B cell (primary cell): ENCODE measurements around the gene HLA-DOB. TPM values are rescaled to one million over a fixed set of nuclear protein-coding genes. Genes with fewer than 3 reads are reported as not detected.

Source experiments
- ATAC-seq: fragments of 200-7000 bp; cut with Tn5 transposase; one replicate; pipeline ENCODE4 v1.10.0; 2021; ENCODE audit warnings: low read depth, mild to moderate bottlenecking, moderate number of reproducible peaks, moderate library complexity
- CTCF ChIA-PET: fragments of 350-600 bp; sonication (Branson Sonifier 250); formaldehyde crosslinking; loops from one replicate; lab custom pipeline; 2021; ENCODE audit warnings: antibody characterized with exemption, inconsistent platforms; lab: Charles Lee
- POLR2A ChIA-PET: fragments of 350-600 bp; sonication (Branson Sonifier 250); formaldehyde crosslinking; loops from one replicate; lab custom pipeline; 2021; ENCODE audit warnings: antibody characterized with exemption; lab: Charles Lee
- DNase-seq: peaks from one replicate; pipeline ENCODE4 v3.0.0; 2013
- H2AFZ ChIP-seq: 2 replicates; pipeline ENCODE4 v1.6.1; 2012; ENCODE audit warnings: mild to moderate bottlenecking, low read depth, low read length; ENCODE audit not compliant: insufficient read depth, poor library complexity, severe bottlenecking
- H3K27ac ChIP-seq, 2 donors: 1 replicate in 1 of 2; 2 replicates in 1 of 2; pipeline ENCODE4 v1.5.1; 2012 to 2013; ENCODE audit warnings: low read length in 2 of 2, mild to moderate bottlenecking in 2 of 2, moderate library complexity in 1 of 2
- H3K27me3 ChIP-seq, 4 experiments: fragments of 200-600 bp in 1 of 4; sonication (generic) in 1 of 4; replicated peaks in 1 of 4; 1 replicate in 2 of 4; 2 replicates in 2 of 4; pipeline versions ENCODE4 v1.6.1 to v1.7.0; 2013 to 2016; ENCODE audit warnings: low read length in 3 of 4, mild to moderate bottlenecking in 2 of 4, mixed read lengths in 1 of 4, moderate library complexity in 1 of 4; ENCODE audit not compliant: insufficient read depth in 4 of 4, control insufficient read depth in 3 of 4; ENCODE audit errors: control extremely low read depth in 1 of 4
- H3K36me3 ChIP-seq, 2 experiments: replicated peaks in 1 of 2; 1 replicate in 1 of 2; 2 replicates in 1 of 2; pipeline versions ENCODE4 v1.6.1 to v1.7.1; 2013; ENCODE audit warnings: low read length in 1 of 2; ENCODE audit not compliant: insufficient read depth in 2 of 2, control insufficient read depth in 1 of 2; ENCODE audit errors: control extremely low read depth in 1 of 2, extremely low read depth in 1 of 2
- H3K4me1 ChIP-seq, 2 donors: fragments of 200-600 bp in 1 of 2; sonication (generic) in 1 of 2; 1 replicate in 1 of 2; 2 replicates in 1 of 2; pipeline versions ENCODE4 v1.5.1 to v1.6.1; 2013 to 2017; ENCODE audit warnings: low read length in 2 of 2; ENCODE audit not compliant: control insufficient read depth in 2 of 2, insufficient read depth in 2 of 2
- H3K4me2 ChIP-seq: replicated peaks from 2 replicates; pipeline ENCODE3; 2012; ENCODE audit warnings: mild to moderate bottlenecking, low read depth, low read length; ENCODE audit not compliant: poor library complexity, severe bottlenecking
- H3K4me3 ChIP-seq, 5 experiments: fragments of 200-600 bp in 1 of 5; sonication (generic) in 1 of 5; 1 replicate in 3 of 5; 2 replicates in 2 of 5; pipeline versions ENCODE4 v1.5.1 to v1.7.0; 2011 to 2016; ENCODE audit warnings: low read length in 4 of 5, mild to moderate bottlenecking in 4 of 5, low read depth in 2 of 5, control low read depth in 1 of 5, moderate library complexity in 1 of 5; ENCODE audit not compliant: insufficient read depth in 1 of 5; ENCODE audit errors: control extremely low read depth in 1 of 5, extremely low read depth in 1 of 5
- H3K79me2 ChIP-seq: fragments of 200-600 bp; sonication (generic); one replicate; pipeline ENCODE4 v1.6.0; 2016; ENCODE audit warnings: low read length; ENCODE audit not compliant: control insufficient read depth, insufficient read depth
- H3K9ac ChIP-seq: fragments of 200-600 bp; sonication (generic); 2 replicates; pipeline ENCODE4 v1.6.1; 2017; ENCODE audit warnings: mild to moderate bottlenecking, low read length, moderate library complexity
- H3K9me3 ChIP-seq, 3 donors: one replicate each; pipeline versions ENCODE4 v1.6.1 to v1.7.1; 2013; ENCODE audit warnings: low read length in 2 of 3; ENCODE audit not compliant: control insufficient read depth in 2 of 3, insufficient read depth in 1 of 3; ENCODE audit errors: control extremely low read depth in 1 of 3
- H4K20me1 ChIP-seq: 2 replicates; pipeline ENCODE4 v1.6.0; 2012; ENCODE audit warnings: mild to moderate bottlenecking, low read length; ENCODE audit not compliant: insufficient read depth, control insufficient read depth, poor library complexity, severe bottlenecking
- H3K27ac Mint-ChIP-seq: one replicate; pipeline ENCODE4 v1.8.0; 2021; ENCODE audit warnings: mixed read lengths
- H3K27me3 Mint-ChIP-seq: one replicate; pipeline ENCODE4 v1.8.0; 2021; ENCODE audit warnings: mixed read lengths
- H3K4me1 Mint-ChIP-seq: one replicate; pipeline ENCODE4 v1.8.0; 2021; ENCODE audit warnings: mixed read lengths
- H3K4me3 Mint-ChIP-seq: one replicate; pipeline ENCODE4 v1.8.0; 2021; ENCODE audit warnings: mixed read lengths
- H3K9me3 Mint-ChIP-seq: one replicate; pipeline ENCODE4 v1.8.0; 2022; ENCODE audit warnings: mixed read lengths; ENCODE audit not compliant: insufficient read depth
- EZH2 ChIP-seq: IDR thresholded peaks from 2 replicates; pipeline ENCODE4 v1.6.1; 2012; ENCODE audit warnings: borderline replicate concordance, low read depth, mild to moderate bottlenecking, moderate library complexity, low read length; ENCODE audit not compliant: insufficient read depth, poor library complexity, severe bottlenecking
- WGBS: methylation state at CpG from one replicate; pipeline ENCODE4 v1.1.5; 2013; ENCODE audit warnings: missing lambda C conversion rate; ENCODE audit not compliant: insufficient coverage; 5-methylcytosine and 5-hydroxymethylcytosine counted together
- intact Hi-C: fragments of 100-400 bp; cut with micrococcal nuclease; formaldehyde crosslinking; loops from one replicate; pipeline ENCODE4 v1.10.0; 2022
- polyA plus RNA-seq: library from polyadenylated mRNA; depleted of rRNA; stranded (reverse); fragments of >200 nt; gene quantifications from 2 replicates; pipeline ENCODE4 v1.2.3, GENCODE V29; 2012
- total RNA-seq, 2 donors: library from RNA; stranded (reverse); fragments of 120-200 nt in 1 of 2; gene quantifications; 1 replicate in 1 of 2; 2 replicates in 1 of 2; pipeline versions ENCODE4 v1.2.3 to v1.2.4, GENCODE V29; 2013 to 2022
- TF ChIP-seq, protein P1 (sequence below): fragments of 200-600 bp; IDR thresholded peaks from one replicate; pipeline ENCODE4 v1.8.0; 2022; ENCODE audit warnings: antibody characterized with exemption, mild to moderate bottlenecking

HLA-DOB gene
- total and polyA plus RNA-seq, 2 donors (not counting 1 experiment from before 2014, with no cell fraction given): 109 to 231 TPM

DNA sequence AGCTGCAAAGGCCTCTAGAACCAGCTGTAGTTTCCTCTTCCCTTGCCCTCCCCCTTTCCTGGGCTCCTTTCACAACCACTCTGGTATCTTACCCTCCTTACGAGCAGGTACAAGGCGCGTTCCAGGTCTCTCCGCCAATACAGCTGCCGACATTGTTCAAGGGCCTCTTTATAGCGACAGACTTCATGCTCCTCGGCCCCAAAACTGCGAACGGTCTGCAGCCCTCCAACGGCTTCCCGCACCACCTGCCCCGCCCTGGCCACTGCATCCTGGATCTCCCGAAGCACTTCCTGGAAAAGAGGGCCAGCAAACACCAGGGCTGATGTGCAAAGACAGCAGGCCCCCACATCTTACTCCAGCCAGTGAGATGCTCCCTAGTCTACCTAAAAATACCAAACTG is 15.7 kb upstream of the HLA-DOB start:
- intact Hi-C loops: no loop called here
- Mint-ChIP-seq H3K27ac (no peak overlapping the region), H3K4me3 (no peak overlapping the region), H3K27me3 (no peaks in the 10 kb centered on the region), H3K9me3 (no peaks in the 10 kb centered on the region), H3K4me1 (peaks cover 51% of the 10 kb centered on the region)
- Histone ChIP-seq H4K20me1 (no peaks in the 10 kb centered on the region), H3K27ac (no peak overlapping the region), H3K79me2 (peaks cover 77% of the 10 kb centered on the region), H2AFZ (no peak overlapping the region), H3K9ac (no peak overlapping the region), H3K36me3 (peaks cover 40 to 94% of the 10 kb centered on the region in 2 experiments), H3K9me3 (no peaks in the 10 kb centered on the region), H3K4me2 (no peak overlapping the region), H3K27me3 (no peaks in the 10 kb centered on the region), H3K4me3 (no peak overlapping the region), H3K4me1 (peaks cover 12 to 22% of the 10 kb centered on the region in 2 donors)
- no peak for ATAC-seq
- ChIA-PET CTCF (interaction anchor here (0.8 to 2.1 kb wide), 6 partner anchors 13 to 419 kb away, joined by 3 to 8 read pairs (median 3); partner anchors contain the start of gene HLA-DOB), POLR2A (interaction anchor here (0.8 kb wide), 1 partner anchor 21 kb away, joined by 3 read pairs; no protein-coding TSS in a partner anchor)
- WGBS: 98% methylated on average over 13 of the region's 13 CpGs
- no peak for TF ChIP-seq EZH2
- TF ChIP-seq, protein P1, sequence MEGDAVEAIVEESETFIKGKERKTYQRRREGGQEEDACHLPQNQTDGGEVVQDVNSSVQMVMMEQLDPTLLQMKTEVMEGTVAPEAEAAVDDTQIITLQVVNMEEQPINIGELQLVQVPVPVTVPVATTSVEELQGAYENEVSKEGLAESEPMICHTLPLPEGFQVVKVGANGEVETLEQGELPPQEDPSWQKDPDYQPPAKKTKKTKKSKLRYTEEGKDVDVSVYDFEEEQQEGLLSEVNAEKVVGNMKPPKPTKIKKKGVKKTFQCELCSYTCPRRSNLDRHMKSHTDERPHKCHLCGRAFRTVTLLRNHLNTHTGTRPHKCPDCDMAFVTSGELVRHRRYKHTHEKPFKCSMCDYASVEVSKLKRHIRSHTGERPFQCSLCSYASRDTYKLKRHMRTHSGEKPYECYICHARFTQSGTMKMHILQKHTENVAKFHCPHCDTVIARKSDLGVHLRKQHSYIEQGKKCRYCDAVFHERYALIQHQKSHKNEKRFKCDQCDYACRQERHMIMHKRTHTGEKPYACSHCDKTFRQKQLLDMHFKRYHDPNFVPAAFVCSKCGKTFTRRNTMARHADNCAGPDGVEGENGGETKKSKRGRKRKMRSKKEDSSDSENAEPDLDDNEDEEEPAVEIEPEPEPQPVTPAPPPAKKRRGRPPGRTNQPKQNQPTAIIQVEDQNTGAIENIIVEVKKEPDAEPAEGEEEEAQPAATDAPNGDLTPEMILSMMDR: no peak
- DNase-seq: no peak

DNA sequence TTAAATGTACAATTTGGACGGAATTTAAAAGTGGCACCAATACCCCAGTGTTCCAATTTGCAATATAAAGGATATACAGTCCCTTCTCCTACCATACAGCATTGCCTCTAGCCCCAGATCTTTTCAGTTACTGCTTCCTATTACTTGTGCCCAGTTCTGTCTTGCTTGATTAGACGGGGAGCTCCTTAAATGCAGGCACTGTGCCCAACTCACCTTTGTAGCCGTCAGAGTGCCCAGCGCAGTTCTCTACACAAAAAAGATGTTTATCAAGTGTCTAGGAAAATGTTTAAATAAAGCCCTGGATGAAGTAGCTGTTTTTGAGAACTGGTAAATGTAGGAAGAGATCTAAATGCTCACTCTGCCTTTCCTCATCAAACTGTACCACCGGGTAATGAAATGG is 14.1 kb upstream of the HLA-DOB start:
- Histone ChIP-seq H3K4me1 (peaks cover 0 to 6% of the 10 kb centered on the region in 2 donors), H3K4me2 (no peak overlapping the region), H3K27ac (no peak overlapping the region), H2AFZ (no peak overlapping the region), H3K36me3 (peaks cover 36 to 88% of the 10 kb centered on the region in 2 experiments), H3K9me3 (no peaks in the 10 kb centered on the region), H3K79me2 (peaks cover 62% of the 10 kb centered on the region), H3K27me3 (no peaks in the 10 kb centered on the region), H4K20me1 (no peaks in the 10 kb centered on the region), H3K4me3 (no peak overlapping the region), H3K9ac (no peak overlapping the region)
- peaks cover 36% of the 10 kb centered on the region for H3K4me1 Mint-ChIP-seq
- no peak for DNase-seq
- 100% methylated on average over 1 of the region's 5 CpGs for WGBS
- ChIA-PET POLR2A (no interaction called here), CTCF (interaction anchor here (0.7 to 1.5 kb wide), 4 partner anchors 17 to 153 kb away, joined by 3 read pairs; no protein-coding TSS in a partner anchor)
- peak overlapping the region; percentile 33 for H3K27ac Mint-ChIP-seq
- intact Hi-C loops: no loop called here
- TF ChIP-seq EZH2: no peak
- TF ChIP-seq, protein P1: no peak
- H3K4me3 Mint-ChIP-seq: no peak overlapping the region
- no peaks in the 10 kb centered on the region for H3K27me3 Mint-ChIP-seq
- no peaks in the 10 kb centered on the region for H3K9me3 Mint-ChIP-seq
- no peak for ATAC-seq
